GM18505 (cell line): Measurements from ENCODE around the gene RNASE13.

Experiments
- ATAC-seq: cut with Tn5 transposase; IDR thresholded peaks from one replicate; pipeline ENCODE4 v1.9.1; 2021; ENCODE audit not compliant: unreplicated experiment
- POLR2A ChIP-seq: IDR thresholded peaks from 4 replicates; pipeline ENCODE4 v1.6.1; 2011; ENCODE audit warnings: borderline replicate concordance; ENCODE audit not compliant: insufficient read depth, insufficient read length; ENCODE audit errors: extremely low read depth

RNASE13 gene, protein sequence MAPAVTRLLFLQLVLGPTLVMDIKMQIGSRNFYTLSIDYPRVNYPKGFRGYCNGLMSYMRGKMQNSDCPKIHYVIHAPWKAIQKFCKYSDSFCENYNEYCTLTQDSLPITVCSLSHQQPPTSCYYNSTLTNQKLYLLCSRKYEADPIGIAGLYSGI

GRCh38 chr14:21034707-21035106 is at the start of gene RNASE13:
Gene RNASE13 (minus strand): TSS chr14:21034807. CDS start chr14:21034288, 519 bp downstream.
- no peak for ATAC-seq
- TF ChIP-seq POLR2A, result no peak

DNA sequence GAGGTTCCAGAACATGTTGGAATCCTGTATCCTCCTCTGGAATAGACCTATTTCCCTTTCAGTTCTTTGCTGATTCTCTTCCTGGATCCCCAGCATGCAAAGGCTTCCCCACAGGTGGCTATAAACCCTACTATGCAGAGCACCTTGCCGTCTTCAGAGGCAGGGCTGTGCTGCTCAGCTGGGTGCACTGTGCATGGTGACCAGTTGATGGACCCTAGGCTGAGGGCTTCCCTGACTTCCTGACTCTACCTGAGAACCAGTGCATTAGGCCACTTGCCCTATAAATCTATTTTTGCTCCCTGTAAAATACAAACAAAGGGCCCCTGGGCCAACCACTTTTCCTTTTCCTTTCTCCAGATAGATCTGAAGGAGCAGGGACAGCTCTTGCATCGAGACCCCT is 49.8 kb upstream of the RNASE13 start:
- no peak for TF ChIP-seq POLR2A
- no peak for ATAC-seq

GRCh38 chr14:21083565-21084325 is 49.1 kb upstream of the RNASE13 start:
- no peak for ATAC-seq
- TF ChIP-seq POLR2A, result no peak

- ATAC-seq, result no peak
- TF ChIP-seq POLR2A, result no peak
Measured at GRCh38 chr14:21081521-21082142, 47.0 kb upstream of the RNASE13 start.

DNA sequence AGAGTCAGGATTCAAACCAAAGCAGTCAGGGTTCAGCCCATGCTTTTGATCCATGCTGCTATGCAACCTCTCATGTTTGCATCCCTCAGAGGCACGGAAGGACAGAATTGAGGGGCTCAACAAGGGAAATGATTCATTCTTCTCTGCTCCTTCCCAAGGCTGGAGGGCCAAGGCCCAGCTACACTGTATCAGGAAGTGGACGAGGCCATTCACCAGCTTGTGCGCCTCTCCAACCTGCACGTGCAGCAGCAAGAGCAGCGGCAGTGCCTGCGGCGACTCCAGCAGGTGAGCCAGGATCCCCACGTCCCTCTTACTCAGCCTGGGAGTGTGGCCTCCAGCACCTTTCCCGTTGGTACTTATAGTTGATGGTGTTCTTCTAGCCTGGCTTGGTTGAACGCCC is 44.1 kb upstream of the RNASE13 start:
- TF ChIP-seq POLR2A, result no peak
- no peak for ATAC-seq

DNA sequence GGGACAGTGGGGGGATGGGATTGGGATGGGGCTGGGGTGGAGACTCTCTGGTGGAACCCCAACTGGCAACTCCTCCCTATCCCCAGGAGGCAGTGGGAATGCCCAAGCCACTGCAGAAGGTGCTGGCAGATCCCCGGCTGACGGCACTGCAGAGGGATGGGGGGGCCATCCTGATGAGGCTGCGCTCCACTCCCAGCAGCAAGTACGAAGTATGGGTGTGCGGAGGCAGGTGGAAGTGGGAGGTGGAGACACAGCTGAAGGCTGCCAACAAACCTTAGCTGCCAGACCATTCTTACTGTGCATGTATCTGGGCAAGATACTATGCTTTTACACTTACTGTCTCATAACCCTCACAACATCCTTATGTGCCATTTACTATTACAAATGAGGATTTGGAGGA is 43.7 kb upstream of the RNASE13 start:
- TF ChIP-seq POLR2A, result no peak
- ATAC-seq, result no peak

DNA sequence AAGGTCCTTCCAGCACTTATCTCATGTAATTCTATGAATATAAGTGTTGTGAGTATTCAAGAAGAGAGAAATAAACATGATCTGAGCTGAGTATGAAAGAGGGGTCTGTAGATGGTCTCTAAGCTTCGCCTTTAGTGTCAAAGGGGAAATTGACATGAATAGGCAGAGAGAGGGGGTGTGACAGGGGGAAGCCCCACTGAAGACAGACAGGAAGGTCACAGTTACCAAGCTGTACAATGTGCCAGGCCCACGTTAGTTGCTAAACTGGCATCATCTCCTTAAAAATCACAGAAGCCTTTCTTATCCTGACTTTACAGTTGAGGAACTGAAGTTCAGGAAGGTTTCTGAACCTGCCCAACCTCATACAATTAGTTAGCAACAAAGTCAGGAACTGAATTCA is 43.1 kb upstream of the RNASE13 start:
- TF ChIP-seq POLR2A, result no peak
- ATAC-seq, result no peak

GRCh38 chr14:21075719-21076437 is 41.3 kb upstream of the RNASE13 start:
- no peak for ATAC-seq
- TF ChIP-seq POLR2A, result no peak

- ATAC-seq, result no peak
- TF ChIP-seq POLR2A, result no peak
Measured at GRCh38 chr14:21074398-21075272, 40.0 kb upstream of the RNASE13 start.

GRCh38 chr14:21073921-21074320 is 39.3 kb upstream of the RNASE13 start:
- ATAC-seq, result no peak
- no peak for TF ChIP-seq POLR2A

GRCh38 chr14:21072781-21073339 is 38.3 kb upstream of the RNASE13 start:
- ATAC-seq, result no peak
- no peak for TF ChIP-seq POLR2A

DNA sequence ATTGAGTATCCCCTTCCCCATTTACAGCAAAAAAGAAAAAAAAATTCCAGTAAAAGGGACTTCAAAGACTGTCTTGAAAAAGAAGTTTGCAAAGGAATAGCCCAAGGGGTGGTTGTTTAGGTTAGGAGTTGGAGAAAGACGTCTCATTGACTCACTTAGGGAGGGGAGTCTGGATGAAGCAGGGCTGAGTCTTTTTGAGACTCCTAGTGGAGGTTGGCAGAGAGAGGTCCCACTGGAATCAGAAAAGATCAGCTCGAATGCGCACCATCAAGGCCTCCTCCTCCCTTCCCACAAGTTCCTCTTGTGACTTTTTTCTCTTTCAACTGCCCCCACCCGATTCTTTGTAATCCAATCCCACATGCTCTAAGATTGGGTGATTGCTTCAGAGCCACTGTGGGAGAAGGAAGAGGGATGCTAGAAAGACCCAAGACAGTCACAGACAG is 37.4 kb upstream of the RNASE13 start:
- ATAC-seq, result no peak
- no peak for TF ChIP-seq POLR2A
